PC-9 (cell line): ENCODE data around the gene ASPDH. TPM values are rescaled to one million over a fixed set of nuclear protein-coding genes. Genes with fewer than 3 reads are reported as not detected.
"Not testable (repeated sequence)": the region's sequence is repeated elsewhere in the genome, so short reads cannot be mapped to it uniquely, and the experiment has no call there.

Experiments used
- BruUV-seq: library from RNA; stranded (reverse); fragments of 400-500 nt; replicated peaks from 2 replicates; lab custom pipeline; 2021; lab: Mats Ljungman, UMichigan
- CTCF ChIA-PET: fragments of 300-600 bp; sonication (Branson Sonifier 250); formaldehyde crosslinking; loops from one replicate; lab custom pipeline; 2022; ENCODE audit warnings: antibody characterized with exemption; lab: Charles Lee
- POLR2A ChIA-PET: fragments of 300-600 bp; sonication (Branson Sonifier 250); formaldehyde crosslinking; loops from one replicate; lab custom pipeline; 2022; ENCODE audit warnings: antibody characterized with exemption; ENCODE audit not compliant: unreplicated experiment; lab: Charles Lee
- DNase-seq, 2 experiments: peaks; one replicate each; pipeline versions ENCODE4 v3.0.0 to v3.0.0-alpha.2; 2015 to 2022; ENCODE audit warnings: mixed read lengths in 1 of 2
- H2AFZ ChIP-seq: fragments of 200-600 bp; sonication (generic); 2 replicates; pipeline ENCODE4 v1.8.1; 2017; ENCODE audit warnings: antibody characterized with exemption
- H3F3A ChIP-seq: fragments of 200-600 bp; sonication (generic); 2 replicates; pipeline ENCODE4 v1.8.1; 2017; ENCODE audit warnings: antibody characterized with exemption, mild to moderate bottlenecking, low read depth; ENCODE audit not compliant: insufficient read depth
- H3K27ac ChIP-seq: fragments of 200-600 bp; sonication (generic); 2 replicates; pipeline ENCODE4 v1.6.1; 2016; ENCODE audit warnings: mixed run types
- H3K27me3 ChIP-seq: fragments of 200-600 bp; sonication (generic); 2 replicates; pipeline ENCODE4 v1.6.1; 2016; ENCODE audit warnings: low read depth, mixed run types; ENCODE audit not compliant: insufficient read depth
- H3K36me3 ChIP-seq: fragments of 200-600 bp; sonication (generic); 2 replicates; pipeline ENCODE4 v1.6.1; 2016; ENCODE audit warnings: low read depth, mixed run types
- H3K4me1 ChIP-seq: fragments of 200-600 bp; sonication (generic); replicated peaks from 2 replicates; pipeline ENCODE4 v1.6.1; 2016; ENCODE audit warnings: mixed run types; ENCODE audit not compliant: insufficient read depth
- H3K4me2 ChIP-seq: fragments of 200-600 bp; sonication (generic); 2 replicates; pipeline ENCODE4 v1.6.1; 2017; ENCODE audit warnings: mixed run types
- H3K4me3 ChIP-seq: fragments of 200-600 bp; sonication (generic); 2 replicates; pipeline ENCODE4 v1.6.1; 2016; ENCODE audit warnings: mixed run types
- H3K79me2 ChIP-seq: fragments of 200-600 bp; sonication (generic); 2 replicates; pipeline ENCODE4 v1.6.1; 2017; ENCODE audit warnings: low read depth, mixed run types
- H3K9me2 ChIP-seq: fragments of 200-600 bp; sonication (generic); 2 replicates; pipeline ENCODE4 v1.8.1; 2017; ENCODE audit warnings: mild to moderate bottlenecking; ENCODE audit not compliant: insufficient read depth
- H3K9me3 ChIP-seq: fragments of 200-600 bp; sonication (generic); 2 replicates; pipeline ENCODE4 v1.8.1; 2016; ENCODE audit warnings: low read depth; ENCODE audit not compliant: insufficient read depth
- H4K20me1 ChIP-seq: fragments of 200-600 bp; sonication (generic); 2 replicates; pipeline ENCODE4 v1.8.1; 2017; ENCODE audit not compliant: insufficient read depth
- EZH2 ChIP-seq: fragments of 200-600 bp; sonication (generic); IDR thresholded peaks from 2 replicates; pipeline ENCODE4 v1.8.0; 2017; ENCODE audit warnings: antibody characterized with exemption, low read depth
- intact Hi-C: fragments of 100-400 bp; cut with micrococcal nuclease; formaldehyde crosslinking; loops from one replicate; pipeline ENCODE4 v1.10.0; 2022; ENCODE audit not compliant: unreplicated experiment
- total RNA-seq: library from RNA; stranded (reverse); gene quantifications from 2 replicates; pipeline ENCODE4 v1.2.3, GENCODE V29; 2021
- TF ChIP-seq, protein P1 (sequence below): fragments of 200-600 bp; sonication (generic); conservative IDR thresholded peaks from 2 replicates; pipeline ENCODE4 v1.6.1; 2017; ENCODE audit warnings: mixed run types, antibody characterized with exemption, mild to moderate bottlenecking, moderate library complexity

ASPDH gene
- total RNA-seq, 1 experiment from 2014 or later = not detected

DNA sequence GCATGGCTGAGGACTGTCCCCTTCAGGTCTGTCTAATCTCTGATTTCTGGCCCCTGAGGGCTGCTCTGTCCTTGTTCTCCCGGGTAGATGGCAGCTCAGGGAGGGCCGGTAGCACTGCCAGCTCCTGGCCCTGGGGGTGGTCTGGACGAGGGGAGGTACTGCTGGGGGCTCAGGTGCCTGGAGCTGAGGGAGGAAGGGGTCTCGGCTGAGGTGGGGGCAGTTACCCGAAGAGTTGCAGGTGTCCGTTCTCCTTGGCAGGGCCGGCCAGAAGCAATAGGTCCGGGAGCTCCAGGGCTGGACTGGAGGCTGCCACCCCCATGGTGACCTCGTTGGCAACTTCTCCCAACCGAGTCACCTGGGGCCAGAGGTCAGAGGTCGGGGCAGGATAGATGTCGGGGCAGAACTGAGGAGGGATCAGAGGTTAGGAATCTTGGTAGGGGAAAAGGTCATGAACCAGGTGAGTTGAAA, 38.6 kb downstream of the ASPDH start:
- intact Hi-C loops = loop anchor here (5.0 kb wide), 1 partner anchor 108 kb away; the partner anchor contains the start of gene NAPSA
- Histone ChIP-seq H3F3A (peaks cover 22% of the 10 kb centered on the region), H3K36me3 (no peaks in the 10 kb centered on the region), H3K4me3 (no peak overlapping the region), H3K79me2 (peaks cover 27% of the 10 kb centered on the region), H3K9me3 (no peaks in the 10 kb centered on the region), H3K27ac (no peak overlapping the region), H3K27me3 (peaks cover 1% of the 10 kb centered on the region), H2AFZ (no peak overlapping the region), H3K4me2 (no peak overlapping the region), H3K9me2 (no peaks in the 10 kb centered on the region), H3K4me1 (peaks cover 8% of the 10 kb centered on the region), H4K20me1 (peaks cover 27% of the 10 kb centered on the region)
- TF ChIP-seq, protein P1, sequence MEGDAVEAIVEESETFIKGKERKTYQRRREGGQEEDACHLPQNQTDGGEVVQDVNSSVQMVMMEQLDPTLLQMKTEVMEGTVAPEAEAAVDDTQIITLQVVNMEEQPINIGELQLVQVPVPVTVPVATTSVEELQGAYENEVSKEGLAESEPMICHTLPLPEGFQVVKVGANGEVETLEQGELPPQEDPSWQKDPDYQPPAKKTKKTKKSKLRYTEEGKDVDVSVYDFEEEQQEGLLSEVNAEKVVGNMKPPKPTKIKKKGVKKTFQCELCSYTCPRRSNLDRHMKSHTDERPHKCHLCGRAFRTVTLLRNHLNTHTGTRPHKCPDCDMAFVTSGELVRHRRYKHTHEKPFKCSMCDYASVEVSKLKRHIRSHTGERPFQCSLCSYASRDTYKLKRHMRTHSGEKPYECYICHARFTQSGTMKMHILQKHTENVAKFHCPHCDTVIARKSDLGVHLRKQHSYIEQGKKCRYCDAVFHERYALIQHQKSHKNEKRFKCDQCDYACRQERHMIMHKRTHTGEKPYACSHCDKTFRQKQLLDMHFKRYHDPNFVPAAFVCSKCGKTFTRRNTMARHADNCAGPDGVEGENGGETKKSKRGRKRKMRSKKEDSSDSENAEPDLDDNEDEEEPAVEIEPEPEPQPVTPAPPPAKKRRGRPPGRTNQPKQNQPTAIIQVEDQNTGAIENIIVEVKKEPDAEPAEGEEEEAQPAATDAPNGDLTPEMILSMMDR = no peak
- TF ChIP-seq EZH2 = no peak
- ChIA-PET CTCF (no interaction called here), POLR2A (no interaction called here)
- no peak for DNase-seq
- BruUV-seq = no TSS peak

DNA sequence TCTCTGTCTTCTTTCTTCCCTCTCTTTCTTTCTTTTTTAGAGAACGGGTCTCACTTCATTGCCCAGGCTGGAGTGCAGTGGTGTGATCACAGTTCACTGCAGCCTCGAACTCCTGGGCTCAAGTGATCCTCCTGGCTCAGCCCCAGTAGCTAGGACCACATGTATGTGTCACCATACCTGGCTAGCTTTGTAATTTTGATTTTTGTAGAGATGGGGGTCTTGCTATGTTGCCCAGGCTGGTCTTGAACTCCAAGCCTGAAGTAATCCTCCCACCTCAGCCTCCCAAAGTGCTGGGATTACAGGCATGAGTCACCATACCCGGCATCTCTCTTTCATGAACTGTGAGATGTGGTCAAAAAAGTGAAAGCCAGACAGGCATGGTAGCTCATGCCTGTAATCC, 40.4 kb downstream of the ASPDH start:
- peaks cover 14% of the 10 kb centered on the region for H4K20me1 ChIP-seq
- H3K36me3 ChIP-seq, H3K9me3 ChIP-seq, DNase-seq, CTCF ChIA-PET, H3K4me1 ChIP-seq, H3K27ac ChIP-seq, BruUV-seq, H2AFZ ChIP-seq, POLR2A ChIA-PET, intact Hi-C loops, H3K4me2 ChIP-seq, H3K4me3 ChIP-seq, H3K9me2 ChIP-seq: not testable (repeated sequence)
- peaks cover 22% of the 10 kb centered on the region for H3F3A ChIP-seq
- H3K79me2 ChIP-seq = peaks cover 14% of the 10 kb centered on the region
- peaks cover 19% of the 10 kb centered on the region for H3K27me3 ChIP-seq

DNA sequence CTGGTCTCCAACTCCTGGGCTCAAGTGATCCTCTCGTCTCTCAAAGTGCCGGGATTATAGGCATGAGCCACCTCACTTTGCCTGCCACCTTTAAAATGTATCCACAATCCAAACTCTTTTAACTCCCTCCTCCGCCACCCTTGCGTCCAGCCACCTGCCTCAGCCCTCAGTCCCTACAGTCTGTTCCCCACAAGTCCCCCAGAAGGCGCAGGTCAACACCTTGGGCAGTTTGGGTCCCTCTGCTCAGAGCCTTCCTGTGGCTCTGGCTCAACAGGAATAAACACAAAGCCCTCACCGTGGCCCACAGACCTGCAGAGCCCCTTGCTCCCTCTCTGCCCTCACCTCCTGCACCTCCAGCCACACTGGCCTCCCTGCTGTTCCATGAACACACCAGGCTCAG, 44.9 kb downstream of the ASPDH start:
- H3F3A ChIP-seq = peaks cover 19% of the 10 kb centered on the region
- H3K4me1 ChIP-seq = no peaks in the 10 kb centered on the region
- no peak for TF ChIP-seq EZH2
- TF ChIP-seq, protein P1 = no peak
- H4K20me1 ChIP-seq = no peaks in the 10 kb centered on the region
- BruUV-seq = no TSS peak
- CTCF ChIA-PET = no interaction called here
- no peaks in the 10 kb centered on the region for H3K36me3 ChIP-seq
- POLR2A ChIA-PET = interaction anchor here (0.7 kb wide), 1 partner anchor 18 kb away, joined by 4 read pairs; no protein-coding TSS in a partner anchor
- no peak overlapping the region for H3K27ac ChIP-seq
- H3K27me3 ChIP-seq = peaks cover 25% of the 10 kb centered on the region
- no peak overlapping the region for H3K4me3 ChIP-seq
- intact Hi-C loops = no loop called here
- no peak overlapping the region for H2AFZ ChIP-seq
- DNase-seq = no peak
- no peaks in the 10 kb centered on the region for H3K9me3 ChIP-seq
- no peak overlapping the region for H3K4me2 ChIP-seq
- H3K79me2 ChIP-seq = no peaks in the 10 kb centered on the region
- H3K9me2 ChIP-seq = no peaks in the 10 kb centered on the region

DNA sequence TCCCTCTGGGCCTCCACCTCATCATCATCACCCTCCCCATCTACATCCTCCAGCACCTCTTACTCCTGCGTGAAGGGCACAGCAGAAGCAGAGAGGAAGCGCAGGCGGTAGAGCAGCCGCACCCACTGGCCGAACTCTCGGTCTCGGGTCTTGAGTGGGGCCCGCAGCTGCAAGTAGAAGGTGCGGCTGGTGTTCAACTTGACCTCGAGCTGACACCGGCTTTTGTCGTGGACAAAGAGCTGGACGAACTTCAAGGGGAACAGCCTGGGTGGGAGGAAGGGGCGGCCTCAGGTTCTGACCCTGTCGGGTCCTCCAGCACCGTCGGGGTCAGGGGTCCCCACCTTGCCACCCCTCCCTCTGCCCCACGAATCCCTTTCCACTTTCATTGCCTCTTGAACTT, 46.1 kb downstream of the ASPDH start:
- Histone ChIP-seq H3K79me2 (no peaks in the 10 kb centered on the region), H3K4me1 (no peaks in the 10 kb centered on the region), H3K4me3 (no peak overlapping the region), H3K36me3 (no peaks in the 10 kb centered on the region), H3K9me2 (no peaks in the 10 kb centered on the region), H3K9me3 (no peaks in the 10 kb centered on the region), H4K20me1 (no peaks in the 10 kb centered on the region), H3K27ac (no peak overlapping the region), H3K27me3 (peaks cover 25% of the 10 kb centered on the region), H3F3A (peaks cover 12% of the 10 kb centered on the region), H3K4me2 (no peak overlapping the region), H2AFZ (no peak overlapping the region)
- intact Hi-C loops = no loop called here
- DNase-seq = no peak
- BruUV-seq = no TSS peak
- CTCF ChIA-PET = no interaction called here
- TF ChIP-seq, protein P1 = no peak
- TF ChIP-seq EZH2 = no peak
- POLR2A ChIA-PET = no interaction called here
